Lower leg skin (tissue), 3 donors: Measurements from ENCODE around the gene PDE6B.

Source experiments
- POLR2A ChIP-seq, 2 donors: fragments of 450-650 bp; IDR thresholded peaks; one replicate each; pipeline ENCODE4 v1.6.1; 2016 to 2017; ENCODE audit warnings: antibody characterized with exemption in 2 of 2, mild to moderate bottlenecking in 1 of 2, moderate library complexity in 1 of 2
- TF ChIP-seq, protein P1 (sequence below), 3 donors: fragments of 450-650 bp; IDR thresholded peaks; one replicate each; pipeline ENCODE4 v1.5.1; 2016; ENCODE audit warnings: antibody characterized with exemption in 3 of 3, mild to moderate bottlenecking in 3 of 3, moderate library complexity in 2 of 3

DNA sequence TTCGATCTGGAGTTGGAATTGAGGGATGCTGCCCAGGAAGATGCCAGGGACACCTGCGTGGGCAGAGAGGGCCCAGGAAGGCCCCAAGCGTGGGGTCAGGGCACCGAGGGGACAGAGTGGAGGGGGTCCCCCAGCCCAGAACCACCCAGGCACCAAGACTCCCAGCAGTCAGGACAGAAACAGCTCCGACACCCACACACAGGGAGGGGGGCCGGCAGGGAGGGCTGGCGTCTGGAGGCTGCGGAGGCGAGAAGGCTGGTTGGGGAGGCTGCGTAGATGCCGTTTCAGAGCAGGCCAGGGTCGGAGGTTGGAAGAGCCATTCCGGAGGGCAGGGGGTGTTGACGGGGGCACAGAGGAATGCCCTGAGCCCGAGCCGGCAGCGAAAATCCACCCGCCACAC lies 25.1 kb downstream of the PDE6B start:
- no peak for TF ChIP-seq POLR2A (IDR thresholded peaks at IDR 0.05)
- TF ChIP-seq, protein P1, sequence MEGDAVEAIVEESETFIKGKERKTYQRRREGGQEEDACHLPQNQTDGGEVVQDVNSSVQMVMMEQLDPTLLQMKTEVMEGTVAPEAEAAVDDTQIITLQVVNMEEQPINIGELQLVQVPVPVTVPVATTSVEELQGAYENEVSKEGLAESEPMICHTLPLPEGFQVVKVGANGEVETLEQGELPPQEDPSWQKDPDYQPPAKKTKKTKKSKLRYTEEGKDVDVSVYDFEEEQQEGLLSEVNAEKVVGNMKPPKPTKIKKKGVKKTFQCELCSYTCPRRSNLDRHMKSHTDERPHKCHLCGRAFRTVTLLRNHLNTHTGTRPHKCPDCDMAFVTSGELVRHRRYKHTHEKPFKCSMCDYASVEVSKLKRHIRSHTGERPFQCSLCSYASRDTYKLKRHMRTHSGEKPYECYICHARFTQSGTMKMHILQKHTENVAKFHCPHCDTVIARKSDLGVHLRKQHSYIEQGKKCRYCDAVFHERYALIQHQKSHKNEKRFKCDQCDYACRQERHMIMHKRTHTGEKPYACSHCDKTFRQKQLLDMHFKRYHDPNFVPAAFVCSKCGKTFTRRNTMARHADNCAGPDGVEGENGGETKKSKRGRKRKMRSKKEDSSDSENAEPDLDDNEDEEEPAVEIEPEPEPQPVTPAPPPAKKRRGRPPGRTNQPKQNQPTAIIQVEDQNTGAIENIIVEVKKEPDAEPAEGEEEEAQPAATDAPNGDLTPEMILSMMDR (IDR thresholded peaks at IDR 0.05): no peak
